ENCODE results near the gene MS4A4E. TPM values are rescaled to one million over a fixed set of nuclear protein-coding genes. Genes with fewer than 3 reads are reported as not detected.

Gene MS4A4E
- total RNA-seq, 1 experiment from 2014 or later, result not detected

- H3K36me3 Mint-ChIP-seq, result peaks cover 10% of the 10 kb centered on the region
- DNase-seq (ENCODE audit: low spot score) (no peak), ATAC-seq (no peak)
- ChIA-PET POLR2A (no interaction called here), CTCF (interaction anchor here (1.1 to 1.2 kb wide), 2 partner anchors 13 to 55 kb away, joined by 3 to 4 read pairs; no protein-coding TSS in a partner anchor)
- H3K9me3 Mint-ChIP-seq, result peaks cover 18% of the 10 kb centered on the region
- no peak overlapping the region; the same call in 1 of the 2 replicates for H3K27ac Mint-ChIP-seq
- H3K4me3 Mint-ChIP-seq, result no peak overlapping the region
- no peak for TF ChIP-seq ELF4 (CRISPR knock-in tag; IDR thresholded peaks at IDR 0.05; ENCODE audit: low read depth)
- no peak for TF ChIP-seq ATF1 (CRISPR knock-in tag; IDR thresholded peaks at IDR 0.05)
- no peak for TF ChIP-seq IRF2 (CRISPR knock-in tag; IDR thresholded peaks at IDR 0.05; ENCODE audit: borderline replicate concordance, low read depth)
- no peak for TF ChIP-seq ZSCAN18 (CRISPR knock-in tag; IDR thresholded peaks at IDR 0.05)
- no peak for TF ChIP-seq CBFB (CRISPR knock-in tag; IDR thresholded peaks at IDR 0.05; ENCODE audit: low read depth)
- TF ChIP-seq PREB (CRISPR knock-in tag; IDR thresholded peaks at IDR 0.05; ENCODE audit: borderline replicate concordance), result no peak
- TF ChIP-seq SP1 (CRISPR knock-in tag; conservative IDR thresholded peaks at IDR 0.05), result no peak
- TF ChIP-seq ATF2 (CRISPR knock-in tag; IDR thresholded peaks at IDR 0.05; ENCODE audit: borderline replicate concordance, low read depth), result no peak
- no peak for TF ChIP-seq MXD4 (CRISPR knock-in tag; IDR thresholded peaks at IDR 0.05; ENCODE audit: borderline replicate concordance)
- no peak for TF ChIP-seq ZNF317 (CRISPR knock-in tag; IDR thresholded peaks at IDR 0.05; ENCODE audit: borderline replicate concordance, low read depth)
- TF ChIP-seq USF1 (CRISPR knock-in tag; IDR thresholded peaks at IDR 0.05), result no peak
- TF ChIP-seq ARID4B (CRISPR knock-in tag; IDR thresholded peaks at IDR 0.05; ENCODE audit: borderline replicate concordance), result no peak
- no peak for TF ChIP-seq MAX (CRISPR knock-in tag; IDR thresholded peaks at IDR 0.05)
- TF ChIP-seq NFATC4 (CRISPR knock-in tag; IDR thresholded peaks at IDR 0.05), result no peak
- TF ChIP-seq PRDM15 (CRISPR knock-in tag; IDR thresholded peaks at IDR 0.05), result no peak
- H3K4me1 Mint-ChIP-seq, result peaks cover 13% of the 10 kb centered on the region
- H3K27me3 Mint-ChIP-seq (ENCODE audit: low read depth), result no peaks in the 10 kb centered on the region
Measured at GRCh38 chr11:60195923-60196368, 47.0 kb downstream of the MS4A4E start.
